HepG2 (cell line): ENCODE data around the gene KDM6B.

ENCODE experiments used
- CBX2 ChIP-seq, 2 experiments: fragments of 200-600 bp in 1 of 2; sonication (generic); formaldehyde crosslinking in 1 of 2; IDR thresholded peaks; 2 replicates each; pipeline versions ENCODE4 v1.7.0 to v1.8.1; 2018 to 2022; ENCODE audit warnings: low read depth in 2 of 2, low read length in 1 of 2, mild to moderate bottlenecking in 1 of 2, missing genetic modification reagents in 1 of 2
- CEBPZ ChIP-seq: IDR thresholded peaks from 2 replicates; pipeline ENCODE4 v1.6.1; 2012; ENCODE audit warnings: low read length, improper control_type of control experiment
- CENPT ChIP-seq: sonication (generic); formaldehyde crosslinking; IDR thresholded peaks from 2 replicates; pipeline ENCODE4 v1.8.0; 2022; ENCODE audit warnings: low read depth, mild to moderate bottlenecking, moderate library complexity, missing genetic modification reagents
- CTCF ChIP-seq: sonication (generic); formaldehyde crosslinking; IDR thresholded peaks from 2 replicates; pipeline ENCODE4 v1.5.0; 2020; ENCODE audit warnings: mild to moderate bottlenecking, missing genetic modification reagents, moderate library complexity
- HIVEP1 ChIP-seq: sonication (generic); formaldehyde crosslinking; IDR thresholded peaks from 2 replicates; pipeline ENCODE4 v1.4.0; 2020; ENCODE audit warnings: mild to moderate bottlenecking, missing genetic modification reagents
- KDM5A ChIP-seq: fragments of 200-600 bp; sonication (generic); IDR thresholded peaks from 2 replicates; pipeline ENCODE4 v1.7.0; 2018; ENCODE audit warnings: antibody characterized with exemption, mild to moderate bottlenecking, low read length, borderline replicate concordance
- NCOA2 ChIP-seq: sonication (generic); formaldehyde crosslinking; IDR thresholded peaks from 2 replicates; pipeline ENCODE4 v1.8.0; 2022; ENCODE audit warnings: inconsistent platforms
- PATZ1 ChIP-seq: sonication (generic); formaldehyde crosslinking; IDR thresholded peaks from 2 replicates; pipeline ENCODE4 v1.4.0; 2020; ENCODE audit warnings: missing genetic modification reagents
- POLR2A ChIP-seq, 2 experiments: IDR thresholded peaks; 2 replicates each; pipeline ENCODE4 v1.6.1; 2011; ENCODE audit warnings: low read depth in 2 of 2, low read length in 2 of 2, mild to moderate bottlenecking in 1 of 2, moderate library complexity in 1 of 2; ENCODE audit not compliant: insufficient read depth in 1 of 2
- RAD21 ChIP-seq: fragments of 450-650 bp; formaldehyde crosslinking; IDR thresholded peaks from 2 replicates; pipeline ENCODE4 v1.5.0; 2020; ENCODE audit warnings: mild to moderate bottlenecking
- RERE ChIP-seq: IDR thresholded peaks from 2 replicates; pipeline ENCODE4 v1.6.1; 2016; ENCODE audit warnings: low read depth, missing genetic modification reagents, missing compliant biosample characterization
- TBP ChIP-seq: sonication (generic); formaldehyde crosslinking; IDR thresholded peaks from 2 replicates; pipeline ENCODE4 v1.5.0; 2020; ENCODE audit warnings: missing genetic modification reagents
- TERF1 ChIP-seq: sonication (generic); formaldehyde crosslinking; IDR thresholded peaks from 2 replicates; pipeline ENCODE4 v1.8.0; 2022; ENCODE audit warnings: mild to moderate bottlenecking, missing genetic modification reagents, moderate library complexity
- ZNF343 ChIP-seq: sonication (generic); formaldehyde crosslinking; IDR thresholded peaks from 2 replicates; pipeline ENCODE4 v1.4.0; 2020; ENCODE audit warnings: mild to moderate bottlenecking, missing genetic modification reagents

- TF ChIP-seq TERF1 (CRISPR knock-in tag) (no peak), CEBPZ (no peak), HIVEP1 (CRISPR knock-in tag) (no peak), TBP (CRISPR knock-in tag) (no peak), ZNF343 (CRISPR knock-in tag) (no peak), RERE (CRISPR knock-in tag) (no peak), CTCF (CRISPR knock-in tag) (no peak), NCOA2 (no peak), RAD21 (CRISPR knock-in tag) (no peak), CENPT (CRISPR knock-in tag) (no peak), PATZ1 (CRISPR knock-in tag) (no peak), CBX2 (IDR thresholded peaks at IDR 0.05; ENCODE audit: low read depth, low read length) (no peak), CBX2 (CRISPR knock-in tag; IDR thresholded peaks at IDR 0.05; ENCODE audit: low read depth) (no peak), POLR2A (IDR thresholded peaks at IDR 0.05; ENCODE audit: insufficient read depth in 1 of 2, low read depth in 2 of 2, low read length in 2 of 2) (no peak), KDM5A (no peak)
These were observed 41.4 kb upstream of the KDM6B start for GRCh38 chr17:7792611-7793010.
